HG03378 (cell line): ENCODE results near the gene TSPY9.
"Not testable (repeated sequence)": the region's sequence is repeated elsewhere in the genome, so short reads cannot be mapped to it uniquely, and the experiment has no call there.

Experiments used
- ATAC-seq: cut with Tn5 transposase; IDR thresholded peaks from one replicate; pipeline ENCODE4 v1.9.1; 2021; ENCODE audit warnings: mild to moderate bottlenecking, moderate library complexity; ENCODE audit not compliant: unreplicated experiment

The TSPY9 gene, protein sequence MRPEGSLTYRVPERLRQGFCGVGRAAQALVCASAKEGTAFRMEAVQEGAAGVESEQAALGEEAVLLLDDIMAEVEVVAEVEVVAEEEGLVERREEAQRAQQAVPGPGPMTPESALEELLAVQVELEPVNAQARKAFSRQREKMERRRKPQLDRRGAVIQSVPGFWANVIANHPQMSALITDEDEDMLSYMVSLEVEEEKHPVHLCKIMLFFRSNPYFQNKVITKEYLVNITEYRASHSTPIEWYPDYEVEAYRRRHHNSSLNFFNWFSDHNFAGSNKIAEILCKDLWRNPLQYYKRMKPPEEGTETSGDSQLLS

DNA sequence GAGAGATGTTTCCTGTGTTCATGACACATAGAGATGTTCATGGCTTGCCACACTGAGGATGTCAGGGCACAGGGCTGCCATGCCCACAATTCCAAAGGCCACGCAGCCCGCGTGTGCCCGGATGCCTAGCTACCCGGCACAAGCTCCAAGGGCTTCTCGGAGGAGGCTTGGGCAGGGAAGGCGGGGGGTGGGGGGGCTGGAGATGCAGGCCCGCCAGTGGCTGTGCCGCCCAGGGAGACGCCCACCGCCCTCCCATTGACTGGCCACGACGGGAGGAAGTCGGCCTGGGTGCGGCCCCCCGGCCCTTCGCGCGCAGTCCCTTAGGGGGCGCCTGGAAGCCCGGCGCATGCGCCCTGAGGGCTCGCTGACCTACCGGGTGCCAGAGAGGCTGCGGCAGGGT is at the start of gene TSPY9:
TSS of gene TSPY9 (plus strand) at position 301 of the 400 bp plus-strand sequence. CDS start at position 347, 46 bp downstream.
- not testable (repeated sequence) for ATAC-seq

DNA sequence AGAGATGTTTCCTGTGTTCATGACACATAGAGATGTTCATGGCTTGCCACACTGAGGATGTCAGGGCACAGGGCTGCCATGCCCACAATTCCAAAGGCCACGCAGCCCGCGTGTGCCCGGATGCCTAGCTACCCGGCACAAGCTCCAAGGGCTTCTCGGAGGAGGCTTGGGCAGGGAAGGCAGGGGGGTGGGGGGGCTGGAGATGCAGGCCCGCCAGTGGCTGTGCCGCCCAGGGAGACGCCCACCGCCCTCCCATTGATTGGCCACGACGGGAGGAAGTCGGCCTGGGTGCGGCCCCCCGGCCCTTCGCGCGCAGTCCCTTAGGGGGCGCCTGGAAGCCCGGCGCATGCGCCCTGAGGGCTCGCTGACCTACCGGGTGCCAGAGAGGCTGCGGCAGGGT is 20.4 kb upstream of the TSPY9 start, which contains the start of gene TSPY1:
TSS of gene TSPY1 (plus strand) at position 301 of the 400 bp plus-strand sequence. CDS start at position 347, 46 bp downstream.
- ATAC-seq = not testable (repeated sequence)

DNA sequence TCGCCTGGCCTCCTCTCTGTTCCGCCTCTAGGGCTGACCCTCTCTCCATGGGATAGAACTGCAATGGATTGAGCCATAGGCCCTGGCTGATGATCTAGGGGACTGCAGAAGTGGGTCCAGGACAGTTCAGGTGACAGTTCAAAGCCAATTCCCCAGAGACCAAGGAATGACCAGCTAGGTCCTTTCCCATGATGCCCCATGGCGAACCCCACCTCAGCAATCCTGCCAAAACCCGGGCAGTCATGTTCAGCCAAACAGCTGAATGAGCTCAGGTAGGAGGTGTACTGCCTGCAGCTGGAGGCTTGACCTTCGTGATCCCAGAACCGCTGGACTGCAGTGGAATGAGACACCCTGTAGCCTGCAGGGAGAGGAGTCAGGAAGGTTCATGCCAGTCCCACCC is 17.3 kb downstream of the TSPY9 start:
- ATAC-seq = not testable (repeated sequence)

DNA sequence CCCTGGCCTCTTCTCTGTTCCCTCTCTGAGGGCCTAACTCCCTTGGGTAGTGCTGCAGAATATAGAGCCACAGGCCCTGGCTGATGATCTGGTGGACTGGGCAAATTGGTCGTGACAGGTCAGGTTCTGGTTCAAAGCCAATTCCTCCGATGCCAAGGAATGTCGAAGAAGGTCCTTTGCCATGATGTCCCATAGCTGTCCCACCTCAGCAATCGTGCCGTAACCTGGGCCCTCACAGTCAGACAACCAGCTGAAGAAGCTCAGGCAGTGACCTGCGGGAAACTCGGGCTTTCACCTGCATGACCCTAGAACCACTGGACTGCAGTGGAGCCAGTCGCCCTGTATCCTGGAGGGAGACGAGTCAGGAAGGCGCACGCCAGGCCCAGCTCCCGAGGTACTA is 29.2 kb downstream of the TSPY9 start:
- not testable (repeated sequence) for ATAC-seq

DNA sequence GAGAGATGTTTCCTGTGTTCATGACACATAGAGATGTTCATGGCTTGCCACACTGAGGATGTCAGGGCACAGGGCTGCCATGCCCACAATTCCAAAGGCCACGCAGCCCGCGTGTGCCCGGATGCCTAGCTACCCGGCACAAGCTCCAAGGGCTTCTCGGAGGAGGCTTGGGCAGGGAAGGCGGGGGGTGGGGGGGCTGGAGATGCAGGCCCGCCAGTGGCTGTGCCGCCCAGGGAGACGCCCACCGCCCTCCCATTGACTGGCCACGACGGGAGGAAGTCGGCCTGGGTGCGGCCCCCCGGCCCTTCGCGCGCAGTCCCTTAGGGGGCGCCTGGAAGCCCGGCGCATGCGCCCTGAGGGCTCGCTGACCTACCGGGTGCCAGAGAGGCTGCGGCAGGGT is 40.5 kb downstream of the TSPY9 start, which contains the start of gene TSPY10:
TSS of gene TSPY10 (plus strand) at position 301 of the 400 bp plus-strand sequence. CDS start at position 347, 46 bp downstream.
- ATAC-seq = not testable (repeated sequence)
